Stimulated activated CD8-positive, alpha-beta memory T cell treated with anti-CD3 and anti-CD28 coated beads, Interleukin-12 subunit alpha, Interleukin-12 subunit beta, amount 100 ng/mL, for 24 hours (primary cell): Measurements from ENCODE around the gene MPV17L2.
"Not testable (repeated sequence)": the region's sequence is repeated elsewhere in the genome, so short reads cannot be mapped to it uniquely, and the experiment has no call there.

Experiments used
- DNase-seq: peaks from one replicate; pipeline ENCODE4 v3.0.0-alpha.2; 2020; ENCODE audit errors: extremely low read depth

MPV17L2 gene

GRCh38 chr19:18191640-18192062, 1.4 kb upstream of the MPV17L2 start:
- no peak for DNase-seq

GRCh38 chr19:18193388-18194180, 566 bp downstream of the MPV17L2 start:
- no peak for DNase-seq

- DNase-seq: no peak
Observed at GRCh38 chr19:18194181-18194530, 1.1 kb downstream of the MPV17L2 start.

GRCh38 chr19:18194554-18195238, 1.7 kb downstream of the MPV17L2 start:
- DNase-seq: no peak

- DNase-seq: no peak
Observed at GRCh38 chr19:18196511-18196845, 3.5 kb downstream of the MPV17L2 start.

- no peak for DNase-seq
Observed at GRCh38 chr19:18197306-18197705, 4.3 kb downstream of the MPV17L2 start.

GRCh38 chr19:18197941-18198340, 4.9 kb downstream of the MPV17L2 start:
- no peak for DNase-seq

GRCh38 chr19:18198374-18198773, 5.4 kb downstream of the MPV17L2 start:
- DNase-seq: no peak

- no peak for DNase-seq
Observed at GRCh38 chr19:18202397-18202777, 9.4 kb downstream of the MPV17L2 start.

GRCh38 chr19:18202778-18203407, 9.9 kb downstream of the MPV17L2 start:
- DNase-seq: no peak

- DNase-seq: no peak
Observed at GRCh38 chr19:18203408-18203862, 10.4 kb downstream of the MPV17L2 start.

- DNase-seq: peak; percentile 96
Observed at GRCh38 chr19:18203863-18204393, 10.9 kb downstream of the MPV17L2 start, which contains the start of gene RAB3A. Gene RAB3A (minus strand): TSS chr19:18204042. CDS start chr19:18202740, 1,302 bp downstream.

GRCh38 chr19:18204394-18205199, 11.6 kb downstream of the MPV17L2 start:
- DNase-seq: no peak

GRCh38 chr19:18205200-18205892, 12.3 kb downstream of the MPV17L2 start:
- no peak for DNase-seq

GRCh38 chr19:18206018-18206417, 13.0 kb downstream of the MPV17L2 start:
- no peak for DNase-seq

GRCh38 chr19:18208098-18208951, 15.3 kb downstream of the MPV17L2 start:
- no peak for DNase-seq

GRCh38 chr19:18209912-18210311, 16.9 kb downstream of the MPV17L2 start:
- not testable (repeated sequence) for DNase-seq

GRCh38 chr19:18211683-18212082, 18.7 kb downstream of the MPV17L2 start:
- DNase-seq: no peak

- no peak for DNase-seq
Observed at GRCh38 chr19:18214779-18215433, 21.9 kb downstream of the MPV17L2 start.

- DNase-seq: no peak
Observed at GRCh38 chr19:18216789-18217188, 23.8 kb downstream of the MPV17L2 start.
